H1 (cell line): ENCODE measurements around the gene SLC37A1. TPM values are rescaled to one million over a fixed set of nuclear protein-coding genes. Genes with fewer than 3 reads are reported as not detected.

Experiments
- EP300 ChIP-seq, 2 experiments: IDR thresholded peaks; 1 replicate in 1 of 2; 2 replicates in 1 of 2; pipeline ENCODE4 v1.6.1; 2011 to 2012; ENCODE audit warnings: low read depth in 2 of 2, low read length in 2 of 2, mild to moderate bottlenecking in 2 of 2, borderline replicate concordance in 1 of 2, inconsistent platforms in 1 of 2, moderate library complexity in 1 of 2
- GTF2F1 ChIP-seq: IDR thresholded peaks from 2 replicates; pipeline ENCODE4 v1.6.1; 2012; ENCODE audit warnings: low read depth, low read length, improper control_type of control experiment, borderline replicate concordance
- POU5F1 ChIP-seq: IDR thresholded peaks from 2 replicates; pipeline ENCODE4 v1.6.1; 2011; ENCODE audit warnings: low read depth, mild to moderate bottlenecking, low read length, moderate library complexity
- RXRA ChIP-seq: IDR thresholded peaks from 2 replicates; pipeline ENCODE4 v1.6.1; 2011; ENCODE audit warnings: low read depth, mild to moderate bottlenecking, low read length, moderate library complexity; ENCODE audit not compliant: insufficient read depth
- polyA plus RNA-seq, 7 experiments: library from polyadenylated mRNA; depleted of rRNA in 3 of 7; stranded (reverse) in 5 of 7; unstranded in 2 of 7; fragments of >200 nt in 5 of 7; fragments of 200-250 nt in 2 of 7; gene quantifications; 1 replicate in 5 of 7; 2 replicates in 1 of 7; 4 replicates in 1 of 7; pipeline versions ENCODE4 v1.2.1 to v1.2.3, GENCODE V29; 2011 to 2013; ENCODE audit warnings: missing spikeins in 2 of 7, mixed read lengths in 2 of 7
- total RNA-seq: library from RNA; stranded (reverse); fragmentation: NEBNext Ultra II Directional; extraction: Animal tissue kit (Norgen Biotek cat#: 25700); gene quantifications from 2 replicates; pipeline ENCODE4 v1.2.1, GENCODE V29; 2021

SLC37A1 gene
- total and polyA plus RNA-seq, 2 of the 8 experiments (the other 6 are each of a cell fraction or from before 2014, with no cell fraction given), result 15.6 to 30.9 TPM

DNA sequence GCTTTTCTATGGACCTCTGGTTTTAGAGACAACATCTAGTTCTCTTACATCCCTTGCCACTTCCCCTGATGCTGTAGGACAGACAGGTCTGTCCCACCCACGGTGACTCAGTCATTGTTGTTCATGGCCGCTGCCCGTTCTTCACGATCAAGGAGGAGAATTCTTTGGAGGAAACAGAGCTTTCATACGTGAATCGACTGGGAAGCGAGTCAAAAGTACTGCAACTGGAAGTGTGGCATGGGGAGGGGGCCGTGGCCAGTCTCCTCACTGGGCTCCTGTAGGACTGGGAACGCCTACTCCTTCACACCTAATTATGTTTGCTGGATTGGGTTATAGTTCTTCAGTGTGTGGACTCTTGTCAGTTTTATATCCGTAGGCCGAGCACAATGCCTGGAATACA lies 4.4 kb upstream of the SLC37A1 start (continued):
- no peak for TF ChIP-seq POU5F1
- no peak for TF ChIP-seq GTF2F1
- no peak for TF ChIP-seq RXRA
- TF ChIP-seq EP300 (IDR thresholded peaks at IDR 0.05; ENCODE audit: borderline replicate concordance in 1 of 2, low read depth in 2 of 2, low read length in 2 of 2), result no peak
